KMS-11 (cell line): ENCODE measurements around the gene CDK10.
"Not testable (repeated sequence)": the region's sequence is repeated elsewhere in the genome, so short reads cannot be mapped to it uniquely, and the experiment has no call there.

ENCODE experiments used
- H2AFZ ChIP-seq: fragments of 200-600 bp; sonication (generic); 2 replicates; pipeline ENCODE4 v1.6.1; 2016; ENCODE audit warnings: antibody characterized with exemption, mixed run types, low read depth
- H3K27ac ChIP-seq: fragments of 200-600 bp; sonication (generic); 2 replicates; pipeline ENCODE4 v1.6.1; 2016; ENCODE audit warnings: mild to moderate bottlenecking, mixed run types
- H3K27me3 ChIP-seq: fragments of 200-600 bp; sonication (generic); 2 replicates; pipeline ENCODE4 v1.6.1; 2017; ENCODE audit warnings: mild to moderate bottlenecking, low read depth, mixed run types, moderate library complexity; ENCODE audit not compliant: insufficient read depth
- H3K36me3 ChIP-seq: fragments of 200-600 bp; sonication (generic); 2 replicates; pipeline ENCODE4 v1.6.1; 2017; ENCODE audit warnings: mild to moderate bottlenecking, mixed run types; ENCODE audit not compliant: insufficient read depth
- H3K4me1 ChIP-seq: fragments of 200-600 bp; sonication (generic); 2 replicates; pipeline ENCODE4 v1.6.1; 2016; ENCODE audit warnings: mild to moderate bottlenecking, low read depth, mixed run types; ENCODE audit not compliant: poor library complexity, severe bottlenecking
- H3K4me2 ChIP-seq: fragments of 200-600 bp; sonication (generic); 2 replicates; pipeline ENCODE4 v1.7.0; 2016; ENCODE audit warnings: mild to moderate bottlenecking, mixed run types
- H3K4me3 ChIP-seq: fragments of 200-600 bp; sonication (generic); IDR thresholded peaks from 2 replicates; pipeline ENCODE4 v1.6.1; 2017; ENCODE audit warnings: low read depth, low read length, mixed read lengths; ENCODE audit not compliant: insufficient read depth
- H3K79me2 ChIP-seq: fragments of 200-600 bp; sonication (generic); 2 replicates; pipeline ENCODE4 v1.6.1; 2016; ENCODE audit warnings: low read depth, mixed run types; ENCODE audit not compliant: insufficient read depth
- H3K9ac ChIP-seq: fragments of 200-600 bp; sonication (generic); 2 replicates; pipeline ENCODE4 v1.6.1; 2016; ENCODE audit warnings: mild to moderate bottlenecking, mixed run types
- H4K20me1 ChIP-seq: fragments of 200-600 bp; sonication (generic); 2 replicates; pipeline ENCODE4 v1.6.1; 2016; ENCODE audit warnings: mild to moderate bottlenecking, mixed run types; ENCODE audit not compliant: insufficient read depth
- TF ChIP-seq, protein P1 (sequence below): fragments of 200-600 bp; sonication (generic); conservative IDR thresholded peaks from 2 replicates; pipeline ENCODE4 v1.6.1; 2017; ENCODE audit warnings: low read depth, mild to moderate bottlenecking, antibody characterized with exemption, low read length, moderate library complexity, mixed read lengths

Gene CDK10

GRCh38 chr16:89668790-89669158 lies 17.7 kb upstream of the CDK10 start:
- no peak overlapping the region for H3K27ac ChIP-seq
- no peak overlapping the region for H3K4me2 ChIP-seq

DNA sequence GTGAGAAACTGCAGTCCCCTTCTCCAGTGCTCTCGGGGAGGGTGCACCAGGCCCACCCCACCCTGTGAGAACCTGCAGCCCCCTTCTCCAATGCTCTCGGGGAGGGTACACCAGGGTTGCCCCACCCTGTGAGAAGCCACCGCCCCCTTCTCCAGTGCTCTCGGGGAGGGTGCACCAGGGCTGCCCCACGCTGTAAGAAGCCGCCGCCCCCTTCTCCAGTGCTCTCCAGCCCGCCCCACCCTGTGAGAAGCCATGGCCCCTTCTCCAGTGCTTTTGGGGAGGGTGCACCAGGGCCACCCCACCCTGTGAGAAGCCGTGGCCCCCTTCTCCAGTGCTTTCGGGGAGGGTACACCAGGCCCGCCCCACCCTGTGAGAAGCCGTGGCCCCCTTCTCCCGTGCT lies 16.7 kb upstream of the CDK10 start:
- H3K4me2 ChIP-seq = no peak overlapping the region
- no peaks in the 10 kb centered on the region for H3K36me3 ChIP-seq
- no peaks in the 10 kb centered on the region for H4K20me1 ChIP-seq
- no peaks in the 10 kb centered on the region for H3K79me2 ChIP-seq
- H2AFZ ChIP-seq = no peak overlapping the region
- no peak overlapping the region for H3K27ac ChIP-seq
- no peaks in the 10 kb centered on the region for H3K27me3 ChIP-seq
- TF ChIP-seq, protein P1, sequence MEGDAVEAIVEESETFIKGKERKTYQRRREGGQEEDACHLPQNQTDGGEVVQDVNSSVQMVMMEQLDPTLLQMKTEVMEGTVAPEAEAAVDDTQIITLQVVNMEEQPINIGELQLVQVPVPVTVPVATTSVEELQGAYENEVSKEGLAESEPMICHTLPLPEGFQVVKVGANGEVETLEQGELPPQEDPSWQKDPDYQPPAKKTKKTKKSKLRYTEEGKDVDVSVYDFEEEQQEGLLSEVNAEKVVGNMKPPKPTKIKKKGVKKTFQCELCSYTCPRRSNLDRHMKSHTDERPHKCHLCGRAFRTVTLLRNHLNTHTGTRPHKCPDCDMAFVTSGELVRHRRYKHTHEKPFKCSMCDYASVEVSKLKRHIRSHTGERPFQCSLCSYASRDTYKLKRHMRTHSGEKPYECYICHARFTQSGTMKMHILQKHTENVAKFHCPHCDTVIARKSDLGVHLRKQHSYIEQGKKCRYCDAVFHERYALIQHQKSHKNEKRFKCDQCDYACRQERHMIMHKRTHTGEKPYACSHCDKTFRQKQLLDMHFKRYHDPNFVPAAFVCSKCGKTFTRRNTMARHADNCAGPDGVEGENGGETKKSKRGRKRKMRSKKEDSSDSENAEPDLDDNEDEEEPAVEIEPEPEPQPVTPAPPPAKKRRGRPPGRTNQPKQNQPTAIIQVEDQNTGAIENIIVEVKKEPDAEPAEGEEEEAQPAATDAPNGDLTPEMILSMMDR = no peak
- H3K4me1 ChIP-seq = no peaks in the 10 kb centered on the region
- H3K4me3 ChIP-seq = no peak overlapping the region
- H3K9ac ChIP-seq = no peak overlapping the region

More at GRCh38 chr16:89668790-89669158, 17.7 kb upstream of the CDK10 start:
- H3K4me3 ChIP-seq = no peak overlapping the region
- no peaks in the 10 kb centered on the region for H3K27me3 ChIP-seq
- TF ChIP-seq, protein P1 = no peak
- H3K36me3 ChIP-seq = no peaks in the 10 kb centered on the region
- no peaks in the 10 kb centered on the region for H3K79me2 ChIP-seq
- H4K20me1 ChIP-seq = no peaks in the 10 kb centered on the region
- H3K9ac ChIP-seq = no peak overlapping the region
- no peaks in the 10 kb centered on the region for H3K4me1 ChIP-seq
- no peak overlapping the region for H2AFZ ChIP-seq

- Histone ChIP-seq H3K36me3 (no peaks in the 10 kb centered on the region), H3K27me3 (no peaks in the 10 kb centered on the region), H2AFZ (no peak overlapping the region), H3K27ac (no peak overlapping the region), H3K4me1 (no peaks in the 10 kb centered on the region), H3K4me3 (no peak overlapping the region), H3K79me2 (no peaks in the 10 kb centered on the region), H4K20me1 (no peaks in the 10 kb centered on the region), H3K4me2 (no peak overlapping the region), H3K9ac (no peak overlapping the region)
- TF ChIP-seq, protein P1 = no peak
Measured at GRCh38 chr16:89670496-89671431, 15.7 kb upstream of the CDK10 start.

- not testable (repeated sequence) for H3K27me3 ChIP-seq, H3K9ac ChIP-seq, H4K20me1 ChIP-seq, H3K27ac ChIP-seq, H3K4me1 ChIP-seq, H2AFZ ChIP-seq, H3K36me3 ChIP-seq, H3K4me2 ChIP-seq, H3K4me3 ChIP-seq, H3K79me2 ChIP-seq
Measured at GRCh38 chr16:89671565-89671964, 14.9 kb upstream of the CDK10 start.
